ENCODE results near the gene GPR152. TPM values are rescaled to one million over a fixed set of nuclear protein-coding genes. Genes with fewer than 3 reads are reported as not detected.

The GPR152 gene
- total RNA-seq, 1 experiment from 2014 or later: not detected

DNA sequence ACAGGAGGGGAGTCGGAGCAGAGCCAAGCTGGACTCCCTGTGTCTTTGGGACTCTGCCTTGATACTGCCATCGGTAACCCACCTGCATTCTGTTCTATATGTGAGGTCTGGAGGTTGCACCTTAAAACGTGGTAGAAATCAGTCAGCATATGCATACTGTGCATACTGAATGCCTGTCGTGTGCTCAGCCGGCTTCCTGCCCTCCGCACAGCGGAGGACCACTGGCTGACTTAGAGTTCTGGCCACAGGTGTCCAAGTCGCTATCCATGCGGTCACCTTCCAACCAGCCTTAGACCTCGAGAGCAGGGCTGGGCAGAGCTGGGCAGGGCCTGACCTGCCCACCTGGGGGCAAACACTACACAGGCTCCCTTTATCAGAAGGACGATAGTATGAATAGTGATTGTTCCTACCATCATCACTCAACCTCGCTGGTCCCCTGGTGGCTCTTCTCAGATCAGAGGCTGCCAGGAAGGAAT lies 44.8 kb downstream of the GPR152 start:
- TF ChIP-seq, protein P1, sequence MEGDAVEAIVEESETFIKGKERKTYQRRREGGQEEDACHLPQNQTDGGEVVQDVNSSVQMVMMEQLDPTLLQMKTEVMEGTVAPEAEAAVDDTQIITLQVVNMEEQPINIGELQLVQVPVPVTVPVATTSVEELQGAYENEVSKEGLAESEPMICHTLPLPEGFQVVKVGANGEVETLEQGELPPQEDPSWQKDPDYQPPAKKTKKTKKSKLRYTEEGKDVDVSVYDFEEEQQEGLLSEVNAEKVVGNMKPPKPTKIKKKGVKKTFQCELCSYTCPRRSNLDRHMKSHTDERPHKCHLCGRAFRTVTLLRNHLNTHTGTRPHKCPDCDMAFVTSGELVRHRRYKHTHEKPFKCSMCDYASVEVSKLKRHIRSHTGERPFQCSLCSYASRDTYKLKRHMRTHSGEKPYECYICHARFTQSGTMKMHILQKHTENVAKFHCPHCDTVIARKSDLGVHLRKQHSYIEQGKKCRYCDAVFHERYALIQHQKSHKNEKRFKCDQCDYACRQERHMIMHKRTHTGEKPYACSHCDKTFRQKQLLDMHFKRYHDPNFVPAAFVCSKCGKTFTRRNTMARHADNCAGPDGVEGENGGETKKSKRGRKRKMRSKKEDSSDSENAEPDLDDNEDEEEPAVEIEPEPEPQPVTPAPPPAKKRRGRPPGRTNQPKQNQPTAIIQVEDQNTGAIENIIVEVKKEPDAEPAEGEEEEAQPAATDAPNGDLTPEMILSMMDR (conservative IDR thresholded peaks at IDR 0.05): no peak
- peaks cover 14 to 25% of the 10 kb centered on the region in 2 experiments for H3K4me1 Mint-ChIP-seq
- Histone ChIP-seq H4K91ac (ENCODE audit: insufficient read length, low read depth, low read length) (no peak overlapping the region), H3K9me3 (ENCODE audit: control insufficient read depth, low read depth, low read length) (no peaks in the 10 kb centered on the region), H2AK5ac (ENCODE audit: insufficient read length, low read length) (no peak overlapping the region), H4K20me1 (ENCODE audit: control insufficient read depth, insufficient read depth, insufficient read length) (no peaks in the 10 kb centered on the region), H3K18ac (ENCODE audit: insufficient read length, low read depth, low read length) (no peak overlapping the region), H3K23me2 (ENCODE audit: insufficient read length, low read depth, low read length, poor library complexity, severe bottlenecking) (no peaks in the 10 kb centered on the region), H2BK120ac (ENCODE audit: low read depth, low read length, poor library complexity, severe bottlenecking) (no peak overlapping the region), H3T11ph (ENCODE audit: low read length) (no peak overlapping the region), H3K79me1 (ENCODE audit: insufficient read depth, low read depth, low read length, poor library complexity, severe bottlenecking) (no peaks in the 10 kb centered on the region), H2BK12ac (ENCODE audit: insufficient read length, low read depth, low read length) (no peak overlapping the region), H3K4me1 (ENCODE audit: insufficient read depth, low read length) (no peaks in the 10 kb centered on the region), H2BK5ac (ENCODE audit: insufficient read length, low read length) (no peak overlapping the region), H3K56ac (ENCODE audit: insufficient read length, low read depth, low read length) (no peak overlapping the region), H2BK15ac (ENCODE audit: low read depth, low read length) (no peak overlapping the region), H3K79me2 (ENCODE audit: insufficient read depth, low read length) (no peaks in the 10 kb centered on the region), H3K27ac (ENCODE audit: insufficient read length, low read depth, low read length) (no peak overlapping the region), H3K4me2 (ENCODE audit: insufficient read depth, insufficient read length, low read length) (no peak overlapping the region), H3K23ac (ENCODE audit: insufficient read length, low read depth, low read length) (no peak overlapping the region), H2AFZ (ENCODE audit: low read length) (no peak overlapping the region), H2BK20ac (ENCODE audit: low read depth, low read length, poor library complexity, severe bottlenecking) (no peak overlapping the region), H4K8ac (replicated peaks; ENCODE audit: insufficient read length, low read depth, low read length) (no peak overlapping the region), H3K14ac (ENCODE audit: insufficient read depth, low read length) (no peak overlapping the region), H3K9ac (ENCODE audit: extremely low read depth, insufficient read length, low read length) (no peak overlapping the region), H4K5ac (ENCODE audit: insufficient read length, low read depth, low read length) (no peak overlapping the region), H3K27me3 (ENCODE audit: insufficient read depth, low read length) (no peaks in the 10 kb centered on the region), H3K4ac (ENCODE audit: low read depth, low read length) (no peak overlapping the region)
- DNase-seq: no peak
- H3K9me3 Mint-ChIP-seq: no peaks in the 10 kb centered on the region
- H3K36me3 Mint-ChIP-seq (ENCODE audit: insufficient read depth in 1 of 3, low read depth in 3 of 3): no peaks in the 10 kb centered on the region
- H3K4me3 Mint-ChIP-seq: no peak overlapping the region
- WGBS (ENCODE audit: extremely low coverage, insufficient read length, low lambda C conversion rate): no CpG with 5 or more reads among the region's 12 CpGs
- peaks cover 37% of the 10 kb centered on the region for H3K27me3 Mint-ChIP-seq (ENCODE audit: low read depth)
- H3K27ac Mint-ChIP-seq: no peak overlapping the region
